GM23248 (cell line): Measurements from ENCODE around the gene CES3.

Experiments
- EZH2 ChIP-seq: fragments of 200-600 bp; sonication (generic); IDR thresholded peaks from 2 replicates; pipeline ENCODE4 v1.6.1; 2018; ENCODE audit warnings: antibody characterized with exemption, mild to moderate bottlenecking; ENCODE audit not compliant: insufficient read depth, poor library complexity, severe bottlenecking
- EZH2phosphoT487 ChIP-seq: fragments of 200-600 bp; sonication (generic); IDR thresholded peaks from 2 replicates; pipeline ENCODE4 v1.6.1; 2018; ENCODE audit warnings: antibody characterized with exemption, moderate library complexity, mild to moderate bottlenecking, low read depth; ENCODE audit not compliant: insufficient read depth

GRCh38 chr16:66911801-66912200 lies 49.3 kb upstream of the CES3 start:
- TF ChIP-seq EZH2 (no peak), EZH2phosphoT487 (no peak)
